Activated CD4-positive, alpha-beta T cell treated with anti-CD3 and anti-CD28 coated beads for 36 hours (primary cell): Measurements from ENCODE around the gene NAP1L1. TPM values are rescaled to one million over a fixed set of nuclear protein-coding genes. Genes with fewer than 3 reads are reported as not detected.

ENCODE experiments used
- ATAC-seq: fragments of 200-7000 bp; cut with Tn5 transposase; one replicate; pipeline ENCODE4 v1.10.0; 2021; ENCODE audit warnings: mild to moderate bottlenecking, moderate library complexity
- CTCF ChIA-PET: fragments of 350-600 bp; sonication (Branson Sonifier 250); formaldehyde crosslinking; loops from one replicate; lab custom pipeline; 2021; ENCODE audit warnings: antibody characterized with exemption; lab: Charles Lee
- POLR2A ChIA-PET: fragments of 350-600 bp; sonication (Branson Sonifier 250); formaldehyde crosslinking; loops from one replicate; lab custom pipeline; 2021; ENCODE audit warnings: antibody characterized with exemption, inconsistent platforms; lab: Charles Lee
- DNase-seq: peaks from one replicate; pipeline ENCODE4 v3.0.0-alpha.2; 2020
- H3K27ac Mint-ChIP-seq: one replicate; pipeline ENCODE4 v1.8.0; 2021; ENCODE audit warnings: mixed read lengths
- H3K27me3 Mint-ChIP-seq: one replicate; pipeline ENCODE4 v1.8.0; 2021; ENCODE audit warnings: mixed read lengths
- H3K36me3 Mint-ChIP-seq: one replicate; pipeline ENCODE4 v1.8.0; 2021; ENCODE audit warnings: low read depth, mixed read lengths
- H3K4me1 Mint-ChIP-seq: one replicate; pipeline ENCODE4 v1.8.0; 2021; ENCODE audit warnings: mixed read lengths
- H3K4me3 Mint-ChIP-seq: one replicate; pipeline ENCODE4 v1.8.0; 2021; ENCODE audit warnings: mild to moderate bottlenecking, moderate library complexity, mixed read lengths
- H3K9me3 Mint-ChIP-seq: one replicate; pipeline ENCODE4 v1.8.0; 2021; ENCODE audit warnings: low read depth, mixed read lengths
- intact Hi-C, 2 experiments: fragments of 100-400 bp; cut with DNase I in 1 of 2; cut with micrococcal nuclease in 1 of 2; formaldehyde crosslinking; loops; one replicate each; pipeline versions ENCODE4 v1.14.2 to v1.15.1; 2022 to 2024; cut with DNase I, micrococcal nuclease
- total RNA-seq, 2 experiments: library from RNA; stranded (reverse); gene quantifications; one replicate each; pipeline ENCODE4 v1.2.3, GENCODE V29; 2021

Gene NAP1L1, protein sequence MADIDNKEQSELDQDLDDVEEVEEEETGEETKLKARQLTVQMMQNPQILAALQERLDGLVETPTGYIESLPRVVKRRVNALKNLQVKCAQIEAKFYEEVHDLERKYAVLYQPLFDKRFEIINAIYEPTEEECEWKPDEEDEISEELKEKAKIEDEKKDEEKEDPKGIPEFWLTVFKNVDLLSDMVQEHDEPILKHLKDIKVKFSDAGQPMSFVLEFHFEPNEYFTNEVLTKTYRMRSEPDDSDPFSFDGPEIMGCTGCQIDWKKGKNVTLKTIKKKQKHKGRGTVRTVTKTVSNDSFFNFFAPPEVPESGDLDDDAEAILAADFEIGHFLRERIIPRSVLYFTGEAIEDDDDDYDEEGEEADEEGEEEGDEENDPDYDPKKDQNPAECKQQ
- total RNA-seq, result 1,000 to 10,000 TPM in 1 of 2 experiments, 100 to 1,000 TPM in 1; 959 to 1,004 TPM

GRCh38 chr12:76083904-76084862 is at the start of gene NAP1L1:
NAP1L1 (minus strand) TSS chr12:76084685; CDS start chr12:76074219, 10,466 bp downstream.
- DNase-seq (peak; percentile 98), ATAC-seq (peak; percentile 86)
- CTCF ChIA-PET, result interaction anchor here (0.7 to 1.1 kb wide), 3 partner anchors 12 to 52 kb away, joined by 3 to 4 read pairs (median 3); no protein-coding TSS in a partner anchor
- Mint-ChIP-seq H3K9me3 (peaks cover 3% of the 10 kb centered on the region), H3K27ac (peak within 1 kb of the TSS; percentile 98), H3K36me3 (peaks cover 39% of the 10 kb centered on the region), H3K4me1 (peaks cover 44% of the 10 kb centered on the region), H3K27me3 (no peaks in the 10 kb centered on the region), H3K4me3 (peak within 1 kb of the TSS; percentile 79)
- POLR2A ChIA-PET, result interaction anchor here (1.3 to 2.5 kb wide), 2 partner anchors 53 to 604 kb away, joined by 5 to 8 read pairs; partner anchors contain the start of genes GLIPR1 and PHLDA1
- intact Hi-C loops, result loop anchor here (1.0 to 5.0 kb wide), 16 partner anchors 53 to 1547 kb away; partner anchors contain the start of genes BBS10 (in 2 of the 2), OSBPL8 (in 2 of the 2), ZDHHC17 (in 2 of the 2) and ATXN7L3B (in 1 of the 2)

DNA sequence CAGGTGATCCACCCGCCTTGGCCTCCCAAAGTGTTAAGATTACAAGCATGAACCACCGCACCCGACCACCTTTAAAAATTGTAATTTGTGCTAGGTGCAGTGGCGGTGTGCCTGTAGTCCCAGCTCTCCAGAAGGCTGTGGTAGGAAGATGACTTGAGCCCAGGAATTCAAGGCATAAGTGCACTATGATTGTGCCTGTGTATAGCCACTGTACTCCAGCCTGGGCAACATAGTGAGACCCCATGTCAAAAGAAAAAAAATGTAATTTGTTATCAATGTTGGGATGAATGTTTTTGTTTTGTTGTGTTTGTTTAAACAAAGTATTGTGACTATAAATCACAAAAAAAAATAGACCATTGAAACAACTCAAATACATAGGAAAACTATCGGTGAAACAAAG is 43.1 kb upstream of the NAP1L1 start:
- no peak overlapping the region for H3K4me3 Mint-ChIP-seq
- peaks cover 6% of the 10 kb centered on the region for H3K27me3 Mint-ChIP-seq
- no peak for DNase-seq
- ATAC-seq, result no peak
- H3K27ac Mint-ChIP-seq, result no peak overlapping the region
- H3K4me1 Mint-ChIP-seq, result no peaks in the 10 kb centered on the region
- no peaks in the 10 kb centered on the region for H3K36me3 Mint-ChIP-seq
- H3K9me3 Mint-ChIP-seq, result no peaks in the 10 kb centered on the region
- ChIA-PET CTCF (no interaction called here), POLR2A (interaction anchor here (0.7 kb wide), 1 partner anchor 604 kb away, joined by 5 read pairs; no protein-coding TSS in a partner anchor)
- intact Hi-C loops, result no loop called here

DNA sequence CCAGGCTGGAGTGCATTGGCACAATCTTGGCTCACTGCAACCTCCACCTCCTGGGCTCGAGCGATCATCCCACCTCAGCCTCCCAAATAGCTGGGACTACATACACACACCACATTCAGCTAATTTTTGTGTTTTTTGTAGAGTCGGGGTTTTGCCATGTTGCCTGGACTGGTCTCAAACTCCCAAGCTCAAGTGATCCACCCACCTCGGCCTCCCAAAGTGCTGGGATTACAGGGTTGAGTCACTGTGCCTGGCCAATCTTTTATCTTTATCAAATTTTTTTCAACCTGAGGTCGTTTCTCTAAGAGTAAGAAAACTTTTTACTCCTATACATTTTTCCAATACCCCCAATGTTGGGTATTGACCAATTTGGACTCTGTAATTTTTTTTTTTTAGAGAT is 40.0 kb upstream of the NAP1L1 start:
- Mint-ChIP-seq H3K36me3 (no peaks in the 10 kb centered on the region), H3K4me1 (no peaks in the 10 kb centered on the region), H3K9me3 (no peaks in the 10 kb centered on the region), H3K27me3 (peaks cover 2% of the 10 kb centered on the region), H3K27ac (no peak overlapping the region), H3K4me3 (no peak overlapping the region)
- ATAC-seq, result no peak
- ChIA-PET POLR2A (no interaction called here), CTCF (no interaction called here)
- intact Hi-C loops, result no loop called here
- no peak for DNase-seq

DNA sequence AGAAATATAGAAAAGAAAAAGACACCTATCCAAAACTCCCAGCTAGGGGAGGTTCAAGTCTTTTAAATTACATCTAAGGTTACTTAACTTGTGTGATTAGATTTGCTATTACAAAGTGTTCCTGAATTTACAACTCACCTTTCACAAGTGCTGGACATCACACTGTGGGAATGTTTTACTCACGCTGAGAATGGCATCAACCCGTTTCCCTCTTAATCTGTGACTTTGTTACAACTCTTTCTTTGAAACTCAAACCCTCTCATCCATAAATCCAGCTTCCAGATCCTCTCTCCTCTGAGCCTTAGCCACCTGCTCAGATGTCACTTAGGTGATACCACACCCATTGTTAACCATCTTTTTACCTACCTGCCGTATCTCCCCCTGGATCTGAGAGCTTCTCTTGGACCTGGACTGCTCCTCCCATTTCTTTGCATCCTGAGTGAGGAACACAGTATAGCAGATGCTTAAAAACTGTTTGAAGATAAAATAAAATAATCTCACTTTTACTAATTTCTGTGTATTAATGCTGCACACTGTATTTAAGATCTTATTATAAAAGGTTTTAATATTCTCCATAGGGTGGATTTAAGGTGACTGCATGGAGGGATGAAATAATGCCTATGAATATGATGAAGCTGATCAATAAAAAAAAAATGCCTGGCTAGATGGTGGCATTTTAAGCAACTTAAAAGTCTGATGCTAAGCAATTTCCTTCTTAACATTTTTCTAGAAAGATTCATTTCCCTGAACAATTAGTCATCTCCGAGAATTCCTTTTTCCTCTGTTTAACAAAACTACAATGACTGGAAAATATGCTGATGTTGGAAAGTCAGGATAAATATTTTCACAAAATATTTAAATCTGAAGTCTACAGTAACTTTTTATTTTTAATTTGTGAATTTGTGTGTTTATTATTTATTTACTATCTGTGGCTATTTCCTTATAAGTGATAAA is 39.1 kb upstream of the NAP1L1 start:
- ATAC-seq (peak; percentile 16), DNase-seq (no peak)
- ChIA-PET POLR2A (no interaction called here), CTCF (no interaction called here)
- Mint-ChIP-seq H3K36me3 (no peaks in the 10 kb centered on the region), H3K4me3 (no peak overlapping the region), H3K4me1 (no peaks in the 10 kb centered on the region), H3K27ac (no peak overlapping the region), H3K9me3 (no peaks in the 10 kb centered on the region), H3K27me3 (peaks cover 2% of the 10 kb centered on the region)
- intact Hi-C loops, result no loop called here

DNA sequence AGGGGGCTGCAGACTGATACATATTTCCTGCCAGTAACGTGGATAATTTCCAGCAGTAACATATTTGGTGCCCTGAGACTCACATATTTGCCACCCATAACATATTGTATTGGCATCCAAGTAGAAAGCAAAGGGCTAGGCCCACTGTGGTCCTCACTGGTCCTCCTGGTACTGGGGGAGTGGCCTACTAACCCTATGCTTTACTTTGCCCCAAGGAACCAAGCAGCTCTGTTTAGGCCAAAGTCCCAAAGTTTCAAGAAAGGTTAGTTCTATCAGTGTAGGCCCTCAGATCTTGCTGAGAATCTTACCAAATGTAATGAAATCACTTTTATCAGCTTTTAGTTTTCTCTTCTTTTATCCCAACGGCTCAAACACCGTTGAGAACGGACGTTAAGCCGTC is 35.4 kb upstream of the NAP1L1 start:
- Mint-ChIP-seq H3K27me3 (peaks cover 2% of the 10 kb centered on the region), H3K4me3 (no peak overlapping the region), H3K36me3 (no peaks in the 10 kb centered on the region), H3K9me3 (no peaks in the 10 kb centered on the region), H3K4me1 (no peaks in the 10 kb centered on the region), H3K27ac (no peak overlapping the region)
- intact Hi-C loops, result no loop called here
- CTCF ChIA-PET, result interaction anchor here (0.7 to 1.1 kb wide), 3 partner anchors 39 to 774 kb away, joined by 3 to 4 read pairs (median 3); no protein-coding TSS in a partner anchor
- DNase-seq, result no peak
- ATAC-seq, result peak; percentile 51
- POLR2A ChIA-PET, result no interaction called here

DNA sequence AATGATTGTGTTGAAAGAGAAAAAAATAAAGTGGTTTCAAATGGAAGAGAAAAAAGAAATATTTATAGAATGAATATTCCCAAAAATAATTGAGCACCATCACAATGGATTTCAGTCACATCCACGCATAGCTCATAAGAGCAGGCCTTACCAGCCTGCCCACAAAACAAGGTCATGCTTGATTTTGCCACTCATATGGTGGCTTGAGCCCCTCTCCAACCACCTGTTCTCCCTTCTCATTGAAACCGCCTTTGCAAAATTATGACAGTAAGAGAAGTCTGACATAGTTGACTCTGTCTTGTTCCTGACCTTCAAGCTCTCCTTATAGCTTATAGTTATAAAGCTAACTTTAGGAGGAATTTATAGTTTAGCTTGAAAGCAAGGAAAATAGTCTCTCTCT is 33.3 kb upstream of the NAP1L1 start:
- H3K4me1 Mint-ChIP-seq, result no peaks in the 10 kb centered on the region
- no peak for DNase-seq
- no peak overlapping the region for H3K27ac Mint-ChIP-seq
- no peak overlapping the region for H3K4me3 Mint-ChIP-seq
- POLR2A ChIA-PET, result no interaction called here
- CTCF ChIA-PET, result no interaction called here
- no peaks in the 10 kb centered on the region for H3K36me3 Mint-ChIP-seq
- intact Hi-C loops, result no loop called here
- no peaks in the 10 kb centered on the region for H3K9me3 Mint-ChIP-seq
- H3K27me3 Mint-ChIP-seq, result no peaks in the 10 kb centered on the region
- ATAC-seq, result no peak

GRCh38 chr12:76117067-76117691 is 32.7 kb upstream of the NAP1L1 start:
- Mint-ChIP-seq H3K27ac (no peak overlapping the region), H3K36me3 (no peaks in the 10 kb centered on the region), H3K27me3 (no peaks in the 10 kb centered on the region), H3K4me3 (no peak overlapping the region), H3K4me1 (no peaks in the 10 kb centered on the region), H3K9me3 (no peaks in the 10 kb centered on the region)
- DNase-seq, result no peak
- no peak for ATAC-seq
- CTCF ChIA-PET, result no interaction called here
- intact Hi-C loops, result no loop called here
- POLR2A ChIA-PET, result no interaction called here

GRCh38 chr12:76113800-76114757 is 29.6 kb upstream of the NAP1L1 start:
- ChIA-PET CTCF (interaction anchor here (0.6 to 1.3 kb wide), 2 partner anchors 26 to 45 kb away, joined by 3 to 5 read pairs; no protein-coding TSS in a partner anchor), POLR2A (no interaction called here)
- DNase-seq (no peak), ATAC-seq (no peak)
- no peaks in the 10 kb centered on the region for H3K27me3 Mint-ChIP-seq
- H3K4me3 Mint-ChIP-seq, result no peak overlapping the region
- no peaks in the 10 kb centered on the region for H3K4me1 Mint-ChIP-seq
- H3K27ac Mint-ChIP-seq, result no peak overlapping the region
- intact Hi-C loops, result no loop called here
- no peaks in the 10 kb centered on the region for H3K9me3 Mint-ChIP-seq
- H3K36me3 Mint-ChIP-seq, result no peaks in the 10 kb centered on the region

GRCh38 chr12:76111209-76111749 is 26.8 kb upstream of the NAP1L1 start:
- intact Hi-C loops, result no loop called here
- CTCF ChIA-PET, result interaction anchor here (1.0 kb wide), 1 partner anchor 12 kb away, joined by 3 read pairs; no protein-coding TSS in a partner anchor
- H3K27me3 Mint-ChIP-seq, result peaks cover 2% of the 10 kb centered on the region
- no peaks in the 10 kb centered on the region for H3K36me3 Mint-ChIP-seq
- H3K4me3 Mint-ChIP-seq, result no peak overlapping the region
- ATAC-seq (no peak), DNase-seq (no peak)
- H3K27ac Mint-ChIP-seq, result no peak overlapping the region
- POLR2A ChIA-PET, result interaction anchor here (0.6 to 0.7 kb wide), 2 partner anchors 42 to 57 kb away, joined by 3 read pairs; no protein-coding TSS in a partner anchor
- no peaks in the 10 kb centered on the region for H3K4me1 Mint-ChIP-seq
- H3K9me3 Mint-ChIP-seq, result no peaks in the 10 kb centered on the region
